Testis (tissue), 2 donors: Measurements from ENCODE around the gene CRISPLD2.

Experiments used
- POLR2A ChIP-seq: fragments of 450-650 bp; IDR thresholded peaks from one replicate; pipeline ENCODE4 v1.6.1; 2017; ENCODE audit warnings: antibody characterized with exemption, mild to moderate bottlenecking, moderate library complexity
- TF ChIP-seq, protein P1 (sequence below), 3 experiments: fragments of 450-650 bp in 2 of 3; fragments of 200-600 bp in 1 of 3; sonication (generic) in 1 of 3; IDR thresholded peaks; one replicate each; pipeline ENCODE4 v1.5.1; 2016 to 2019; ENCODE audit warnings: antibody characterized with exemption in 3 of 3, mild to moderate bottlenecking in 2 of 3, moderate library complexity in 1 of 3

GRCh38 chr16:84823484-84823883, 3.7 kb downstream of the CRISPLD2 start:
- TF ChIP-seq POLR2A = no peak
- TF ChIP-seq, protein P1, sequence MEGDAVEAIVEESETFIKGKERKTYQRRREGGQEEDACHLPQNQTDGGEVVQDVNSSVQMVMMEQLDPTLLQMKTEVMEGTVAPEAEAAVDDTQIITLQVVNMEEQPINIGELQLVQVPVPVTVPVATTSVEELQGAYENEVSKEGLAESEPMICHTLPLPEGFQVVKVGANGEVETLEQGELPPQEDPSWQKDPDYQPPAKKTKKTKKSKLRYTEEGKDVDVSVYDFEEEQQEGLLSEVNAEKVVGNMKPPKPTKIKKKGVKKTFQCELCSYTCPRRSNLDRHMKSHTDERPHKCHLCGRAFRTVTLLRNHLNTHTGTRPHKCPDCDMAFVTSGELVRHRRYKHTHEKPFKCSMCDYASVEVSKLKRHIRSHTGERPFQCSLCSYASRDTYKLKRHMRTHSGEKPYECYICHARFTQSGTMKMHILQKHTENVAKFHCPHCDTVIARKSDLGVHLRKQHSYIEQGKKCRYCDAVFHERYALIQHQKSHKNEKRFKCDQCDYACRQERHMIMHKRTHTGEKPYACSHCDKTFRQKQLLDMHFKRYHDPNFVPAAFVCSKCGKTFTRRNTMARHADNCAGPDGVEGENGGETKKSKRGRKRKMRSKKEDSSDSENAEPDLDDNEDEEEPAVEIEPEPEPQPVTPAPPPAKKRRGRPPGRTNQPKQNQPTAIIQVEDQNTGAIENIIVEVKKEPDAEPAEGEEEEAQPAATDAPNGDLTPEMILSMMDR (IDR thresholded peaks at IDR 0.05) = no peak
